Measurements from ENCODE around the gene FOXP1. TPM values are rescaled to one million over a fixed set of nuclear protein-coding genes. Genes with fewer than 3 reads are reported as not detected.
"Not testable (repeated sequence)": the region's sequence is repeated elsewhere in the genome, so short reads cannot be mapped to it uniquely, and the experiment has no call there.

The FOXP1 gene
- total RNA-seq, 1 donor from 2014 or later: 31.1 TPM

- H3K4me1 Mint-ChIP-seq (ENCODE audit: low read depth, unreplicated experiment): peaks cover 4% of the 10 kb centered on the region
Measured at GRCh38 chr3:71532639-71533395, 50.7 kb downstream of the FOXP1 start.

GRCh38 chr3:71530903-71531530 is 52.5 kb downstream of the FOXP1 start:
- no peak for DNase-seq
- H3K27ac Mint-ChIP-seq (ENCODE audit: unreplicated experiment): no peak overlapping the region
- no peak for TF ChIP-seq CTCF (IDR thresholded peaks at IDR 0.05; ENCODE audit: partially characterized antibody, unreplicated experiment)
- H3K4me3 Mint-ChIP-seq (ENCODE audit: unreplicated experiment): no peak overlapping the region
- peaks cover 2% of the 10 kb centered on the region for H3K27me3 Mint-ChIP-seq (ENCODE audit: unreplicated experiment)
- H3K36me3 Mint-ChIP-seq (ENCODE audit: unreplicated experiment): no peaks in the 10 kb centered on the region
- no peaks in the 10 kb centered on the region for H3K9me3 Mint-ChIP-seq (ENCODE audit: unreplicated experiment)
- no peaks in the 10 kb centered on the region for H3K4me1 Mint-ChIP-seq (ENCODE audit: low read depth, unreplicated experiment)

More at GRCh38 chr3:71532639-71533395, 50.7 kb downstream of the FOXP1 start:
- Mint-ChIP-seq H3K36me3 (ENCODE audit: unreplicated experiment) (no peaks in the 10 kb centered on the region), H3K27ac (ENCODE audit: unreplicated experiment) (no peak overlapping the region), H3K9me3 (ENCODE audit: unreplicated experiment) (no peaks in the 10 kb centered on the region), H3K27me3 (ENCODE audit: unreplicated experiment) (peaks cover 4% of the 10 kb centered on the region), H3K4me3 (ENCODE audit: unreplicated experiment) (no peak overlapping the region)
- TF ChIP-seq CTCF (IDR thresholded peaks at IDR 0.05; ENCODE audit: partially characterized antibody, unreplicated experiment): no peak
- DNase-seq: no peak

- H3K27me3 Mint-ChIP-seq (ENCODE audit: unreplicated experiment): peaks cover 2% of the 10 kb centered on the region
- H3K9me3 Mint-ChIP-seq (ENCODE audit: unreplicated experiment): no peaks in the 10 kb centered on the region
- H3K4me3 Mint-ChIP-seq (ENCODE audit: unreplicated experiment): no peak overlapping the region
- H3K4me1 Mint-ChIP-seq (ENCODE audit: low read depth, unreplicated experiment): no peaks in the 10 kb centered on the region
- no peak overlapping the region for H3K27ac Mint-ChIP-seq (ENCODE audit: unreplicated experiment)
- H3K36me3 Mint-ChIP-seq (ENCODE audit: unreplicated experiment): no peaks in the 10 kb centered on the region
- no peak for DNase-seq
- no peak for TF ChIP-seq CTCF (IDR thresholded peaks at IDR 0.05; ENCODE audit: partially characterized antibody, unreplicated experiment)
Measured at GRCh38 chr3:71528816-71529215, 54.7 kb downstream of the FOXP1 start.

GRCh38 chr3:71526448-71526847 is 57.1 kb downstream of the FOXP1 start:
- not testable (repeated sequence) for H3K4me3 Mint-ChIP-seq (ENCODE audit: unreplicated experiment); DNase-seq; H3K27me3 Mint-ChIP-seq (ENCODE audit: unreplicated experiment); H3K4me1 Mint-ChIP-seq (ENCODE audit: low read depth, unreplicated experiment); H3K9me3 Mint-ChIP-seq (ENCODE audit: unreplicated experiment); H3K27ac Mint-ChIP-seq (ENCODE audit: unreplicated experiment); H3K36me3 Mint-ChIP-seq (ENCODE audit: unreplicated experiment)

GRCh38 chr3:71525391-71525790 is 58.1 kb downstream of the FOXP1 start:
- Mint-ChIP-seq H3K4me3 (ENCODE audit: unreplicated experiment) (no peak overlapping the region), H3K4me1 (ENCODE audit: low read depth, unreplicated experiment) (peaks cover 9% of the 10 kb centered on the region), H3K36me3 (ENCODE audit: unreplicated experiment) (no peaks in the 10 kb centered on the region), H3K9me3 (ENCODE audit: unreplicated experiment) (peaks cover 5% of the 10 kb centered on the region), H3K27ac (ENCODE audit: unreplicated experiment) (no peak overlapping the region), H3K27me3 (ENCODE audit: unreplicated experiment) (peaks cover 4% of the 10 kb centered on the region)
- TF ChIP-seq CTCF (IDR thresholded peaks at IDR 0.05; ENCODE audit: partially characterized antibody, unreplicated experiment): no peak
- DNase-seq: no peak

Data from glutamatergic neuron (in vitro differentiated cells).